ENCODE results near the gene STRIP1.

STRIP1 gene

GRCh38 chr1:110067479-110067892 lies 33.1 kb downstream of the STRIP1 start:
- no peak overlapping the region for H3K4me3 ChIP-seq
- peaks cover 32% of the 10 kb centered on the region; the same call in 1 of the 2 replicates for H3K36me3 ChIP-seq (ENCODE audit: insufficient read depth, low read length)
- no peak overlapping the region; the same call in 1 of the 2 replicates for H3K27ac ChIP-seq
- H3K9me3 ChIP-seq (ENCODE audit: low read depth, low read length), result no peaks in the 10 kb centered on the region
- H3K9ac ChIP-seq (ENCODE audit: insufficient read length), result no peak overlapping the region
- TF ChIP-seq POLR2AphosphoS5 (IDR thresholded peaks at IDR 0.05; ENCODE audit: borderline replicate concordance, low read depth, low read length) (no peak), FOXP2 (optimal IDR thresholded peaks at IDR 0.05; ENCODE audit: control extremely low read depth, extremely low read length, insufficient read depth) (no peak), EZH2 (IDR thresholded peaks at IDR 0.05) (no peak)
- no peak for DNase-seq (ENCODE audit: low read depth, low spot score)

GRCh38 chr1:110067893-110068645 lies 33.6 kb downstream of the STRIP1 start:
- peaks cover 32% of the 10 kb centered on the region; the same call in 1 of the 2 replicates for H3K36me3 ChIP-seq (ENCODE audit: insufficient read depth, low read length)
- no peak overlapping the region for H3K4me3 ChIP-seq
- no peak for DNase-seq (ENCODE audit: low read depth, low spot score)
- TF ChIP-seq FOXP2 (optimal IDR thresholded peaks at IDR 0.05; ENCODE audit: control extremely low read depth, extremely low read length, insufficient read depth), result no peak
- TF ChIP-seq POLR2AphosphoS5 (IDR thresholded peaks at IDR 0.05; ENCODE audit: borderline replicate concordance, low read depth, low read length), result no peak
- no peak for TF ChIP-seq EZH2 (IDR thresholded peaks at IDR 0.05)
- H3K27ac ChIP-seq, result no peak overlapping the region
- no peak overlapping the region for H3K9ac ChIP-seq (ENCODE audit: insufficient read length)
- H3K9me3 ChIP-seq (ENCODE audit: low read depth, low read length), result no peaks in the 10 kb centered on the region

GRCh38 chr1:110068646-110069403 lies 34.4 kb downstream of the STRIP1 start:
- Histone ChIP-seq H3K9me3 (ENCODE audit: low read depth, low read length) (no peaks in the 10 kb centered on the region), H3K27ac (no peak overlapping the region; the same call in 1 of the 2 replicates), H3K9ac (ENCODE audit: insufficient read length) (peak overlapping the region; percentile 96), H3K4me3 (peak overlapping the region; percentile 97), H3K36me3 (ENCODE audit: insufficient read depth, low read length) (peaks cover 30% of the 10 kb centered on the region; the same call in 1 of the 2 replicates)
- TF ChIP-seq POLR2AphosphoS5 (IDR thresholded peaks at IDR 0.05; ENCODE audit: borderline replicate concordance, low read depth, low read length) (no peak), FOXP2 (optimal IDR thresholded peaks at IDR 0.05; ENCODE audit: control extremely low read depth, extremely low read length, insufficient read depth) (no peak), EZH2 (IDR thresholded peaks at IDR 0.05) (no peak)
- no peak for DNase-seq (ENCODE audit: low read depth, low spot score)

GRCh38 chr1:110069404-110070281 lies 35.2 kb downstream of the STRIP1 start:
- Histone ChIP-seq H3K4me3 (peak overlapping the region; percentile 97), H3K9ac (ENCODE audit: insufficient read length) (peak overlapping the region; percentile 96), H3K27ac (peak overlapping the region; percentile 55; the same call in 1 of the 2 replicates), H3K36me3 (ENCODE audit: insufficient read depth, low read length) (peaks cover 24% of the 10 kb centered on the region; the same call in 1 of the 2 replicates), H3K9me3 (ENCODE audit: low read depth, low read length) (no peaks in the 10 kb centered on the region)
- no peak for TF ChIP-seq POLR2AphosphoS5 (IDR thresholded peaks at IDR 0.05; ENCODE audit: borderline replicate concordance, low read depth, low read length)
- TF ChIP-seq FOXP2 (optimal IDR thresholded peaks at IDR 0.05; ENCODE audit: control extremely low read depth, extremely low read length, insufficient read depth), result no peak
- TF ChIP-seq EZH2 (IDR thresholded peaks at IDR 0.05), result no peak
- DNase-seq (ENCODE audit: low read depth, low spot score), result no peak

- TF ChIP-seq POLR2AphosphoS5 (IDR thresholded peaks at IDR 0.05; ENCODE audit: borderline replicate concordance, low read depth, low read length), result no peak
- no peak for TF ChIP-seq FOXP2 (optimal IDR thresholded peaks at IDR 0.05; ENCODE audit: control extremely low read depth, extremely low read length, insufficient read depth)
- no peak for TF ChIP-seq EZH2 (IDR thresholded peaks at IDR 0.05)
- peaks cover 24% of the 10 kb centered on the region; the same call in 1 of the 2 replicates for H3K36me3 ChIP-seq (ENCODE audit: insufficient read depth, low read length)
- H3K9ac ChIP-seq (ENCODE audit: insufficient read length), result peak overlapping the region; percentile 96
- H3K27ac ChIP-seq, result peak overlapping the region; percentile 55; the same call in 1 of the 2 replicates
- no peak for DNase-seq (ENCODE audit: low read depth, low spot score)
- no peaks in the 10 kb centered on the region for H3K9me3 ChIP-seq (ENCODE audit: low read depth, low read length)
- peak overlapping the region; percentile 97 for H3K4me3 ChIP-seq
Measured at GRCh38 chr1:110070282-110070669, 35.9 kb downstream of the STRIP1 start.

- Histone ChIP-seq H3K27ac (peak within 1 kb of the TSS; percentile 55; the same call in 1 of the 2 replicates), H3K9me3 (ENCODE audit: low read depth, low read length) (no peaks in the 10 kb centered on the region), H3K36me3 (ENCODE audit: insufficient read depth, low read length) (peaks cover 24% of the 10 kb centered on the region; the same call in 1 of the 2 replicates), H3K9ac (ENCODE audit: insufficient read length) (peak within 1 kb of the TSS; percentile 96), H3K4me3 (peak within 1 kb of the TSS; percentile 97)
- no peak for TF ChIP-seq FOXP2 (optimal IDR thresholded peaks at IDR 0.05; ENCODE audit: control extremely low read depth, extremely low read length, insufficient read depth)
- DNase-seq (ENCODE audit: low read depth, low spot score), result no peak
Measured at GRCh38 chr1:110070671-110071242, 36.3 kb downstream of the STRIP1 start, which contains the start of gene ALX3. TSS of gene ALX3 (minus strand) at chr1:110070672. CDS start at chr1:110070612, 60 bp downstream.

GRCh38 chr1:110074166-110074565 lies 39.7 kb downstream of the STRIP1 start:
- no peaks in the 10 kb centered on the region for H3K9me3 ChIP-seq (ENCODE audit: low read depth, low read length)
- peaks cover 5% of the 10 kb centered on the region; the same call in 1 of the 2 replicates for H3K36me3 ChIP-seq (ENCODE audit: insufficient read depth, low read length)
- H3K27ac ChIP-seq, result no peak overlapping the region
- TF ChIP-seq EZH2 (IDR thresholded peaks at IDR 0.05) (no peak), FOXP2 (optimal IDR thresholded peaks at IDR 0.05; ENCODE audit: control extremely low read depth, extremely low read length, insufficient read depth) (no peak), POLR2AphosphoS5 (IDR thresholded peaks at IDR 0.05; ENCODE audit: borderline replicate concordance, low read depth, low read length) (no peak)
- no peak overlapping the region for H3K9ac ChIP-seq (ENCODE audit: insufficient read length)
- H3K4me3 ChIP-seq, result no peak overlapping the region
- DNase-seq (ENCODE audit: low read depth, low spot score), result no peak
